ENCODE results near the gene ZC3H4. TPM values are rescaled to one million over a fixed set of nuclear protein-coding genes. Genes with fewer than 3 reads are reported as not detected.
A peak's percentile ranks its signal among the peaks of the same experiment; 100 is the strongest.

Gene ZC3H4
- polyA plus RNA-seq (2013, experiment 1 of 2; ENCODE audit: insufficient read length): 26.0 TPM
- polyA plus RNA-seq (2013, experiment 2 of 2; ENCODE audit: insufficient read length): 25.9 TPM

- peak; percentile 99 for DNase-seq
These were observed at the start of gene ZC3H4 for GRCh38 chr19:47112997-47113849. Gene ZC3H4, minus strand, starts transcription at chr19:47113776. Its CDS starts 1,192 bp downstream, at chr19:47112584.

GRCh38 chr19:47161876-47162489 lies 48.4 kb upstream of the ZC3H4 start:
- DNase-seq: no peak

- DNase-seq: peak; percentile 60
These were observed 45.4 kb upstream of the ZC3H4 start for GRCh38 chr19:47158879-47159503.

GRCh38 chr19:47158367-47158791 lies 44.8 kb upstream of the ZC3H4 start:
- DNase-seq: no peak

GRCh38 chr19:47157431-47158321 lies 44.1 kb upstream of the ZC3H4 start:
- DNase-seq: peak; percentile 79

GRCh38 chr19:47156861-47157430 lies 43.4 kb upstream of the ZC3H4 start:
- peak; percentile 69 for DNase-seq

GRCh38 chr19:47155148-47155547 lies 41.6 kb upstream of the ZC3H4 start:
- DNase-seq: peak; percentile 19

- DNase-seq: no peak
These were observed 39.7 kb upstream of the ZC3H4 start for GRCh38 chr19:47153266-47153665.

GRCh38 chr19:47152632-47153031 lies 39.1 kb upstream of the ZC3H4 start:
- DNase-seq: no peak

- DNase-seq: no peak
These were observed 38.6 kb upstream of the ZC3H4 start for GRCh38 chr19:47152205-47152604.

- no peak for DNase-seq
These were observed 38.1 kb upstream of the ZC3H4 start for GRCh38 chr19:47151627-47152026.

- DNase-seq: no peak
These were observed 33.3 kb upstream of the ZC3H4 start for GRCh38 chr19:47146920-47147319.

GRCh38 chr19:47145639-47146486 lies 32.3 kb upstream of the ZC3H4 start:
- DNase-seq: no peak

- DNase-seq: no peak
These were observed 31.1 kb upstream of the ZC3H4 start for GRCh38 chr19:47144630-47145029.

- no peak for DNase-seq
These were observed 29.9 kb upstream of the ZC3H4 start for GRCh38 chr19:47143322-47144073.

GRCh38 chr19:47142779-47143178 lies 29.2 kb upstream of the ZC3H4 start:
- DNase-seq: peak; percentile 24

GRCh38 chr19:47141695-47142094 lies 28.1 kb upstream of the ZC3H4 start:
- DNase-seq: no peak

- DNase-seq: peak; percentile 92
These were observed 27.7 kb upstream of the ZC3H4 start for GRCh38 chr19:47141252-47141651.

- DNase-seq: no peak
These were observed 21.6 kb upstream of the ZC3H4 start for GRCh38 chr19:47135156-47135555.

GRCh38 chr19:47134545-47134944 lies 21.0 kb upstream of the ZC3H4 start:
- no peak for DNase-seq
